Lower leg skin (tissue), 4 donors: ENCODE data around the gene XPR1. TPM values are rescaled to one million over a fixed set of nuclear protein-coding genes. Genes with fewer than 3 reads are reported as not detected.

Experiments
- DNase-seq, 2 donors: peaks; one replicate each; pipeline ENCODE4 v3.0.0-alpha.2; 2019; ENCODE audit warnings: low spot score in 2 of 2
- H3K4me3 ChIP-seq: fragments of 200-600 bp; sonication (generic); 2 replicates; pipeline ENCODE4 v1.5.1; 2017; ENCODE audit warnings: mild to moderate bottlenecking, low read depth; ENCODE audit not compliant: poor library complexity, severe bottlenecking
- CTCF ChIP-seq, 3 donors: fragments of 450-650 bp; IDR thresholded peaks; one replicate each; pipeline ENCODE4 v1.5.1; 2016; ENCODE audit warnings: antibody characterized with exemption in 3 of 3, mild to moderate bottlenecking in 3 of 3, moderate library complexity in 2 of 3
- POLR2A ChIP-seq, 2 donors: fragments of 450-650 bp; IDR thresholded peaks; one replicate each; pipeline ENCODE4 v1.6.1; 2016 to 2017; ENCODE audit warnings: antibody characterized with exemption in 2 of 2, mild to moderate bottlenecking in 1 of 2, moderate library complexity in 1 of 2
- WGBS, 2 donors: methylation state at CpG; one replicate each; pipeline ENCODE4 v1.1.5; 2018; 5-methylcytosine and 5-hydroxymethylcytosine counted together
- intact Hi-C: fragments of 100-400 bp; cut with DNase I; formaldehyde crosslinking; loops from one replicate; pipeline ENCODE4 v1.15.0; 2023; ENCODE audit warnings: low total_unique reads
- total RNA-seq, 4 donors: library from RNA; depleted of rRNA; stranded (reverse); fragments of >200 nt; gene quantifications; one replicate each; pipeline ENCODE4 v1.1.0, GENCODE V29; 2016

The XPR1 gene
- total RNA-seq, 4 donors from 2014 or later, result 10.1 to 25.4 (median 14.1) TPM

DNA sequence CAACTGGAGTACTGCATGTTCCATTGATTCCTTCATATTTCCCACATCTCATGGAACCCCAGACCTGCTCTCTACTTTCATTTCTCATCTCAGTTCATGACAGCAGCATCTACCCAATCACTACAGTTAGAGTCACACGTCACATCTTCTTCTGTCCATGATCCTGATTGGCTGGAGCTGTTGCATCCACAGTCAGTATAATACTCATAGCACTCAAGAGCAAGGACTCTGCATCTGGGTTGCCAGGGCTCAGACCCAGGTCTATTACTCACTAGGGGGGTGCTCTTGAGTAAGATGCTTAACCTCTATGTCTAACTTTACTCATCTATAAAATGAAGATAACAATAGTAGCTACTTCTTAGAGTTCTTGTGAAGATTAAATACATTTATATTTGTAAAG lies 4.4 kb upstream of the XPR1 start:
- intact Hi-C loops, result no loop called here
- no peak for DNase-seq
- no peak overlapping the region for H3K4me3 ChIP-seq
- no peak for TF ChIP-seq POLR2A (IDR thresholded peaks at IDR 0.05)
- TF ChIP-seq CTCF (IDR thresholded peaks at IDR 0.05), result no peak
- 88 to 91% methylated on average over 1 of the region's 1 CpG for WGBS, 2 donors

DNA sequence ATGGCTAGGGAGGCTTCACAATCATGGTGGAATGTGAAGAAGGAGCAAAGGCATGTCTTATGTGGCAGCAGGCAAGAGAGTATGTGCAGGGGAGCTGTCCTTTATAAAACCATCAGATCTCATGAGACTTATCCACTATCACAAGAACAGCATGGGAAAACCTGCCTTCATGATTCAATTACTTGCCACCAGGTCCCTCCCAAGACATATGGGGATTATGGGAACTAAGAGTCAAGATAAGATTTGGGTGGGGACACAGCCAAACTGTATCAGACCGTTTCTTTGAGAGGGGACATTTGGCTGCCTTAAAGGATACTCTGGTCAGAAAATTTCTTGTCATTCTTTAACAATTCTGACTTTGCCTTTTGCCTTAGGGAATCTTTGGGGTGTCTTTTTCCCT lies 3.2 kb upstream of the XPR1 start:
- no peak overlapping the region for H3K4me3 ChIP-seq
- WGBS, 2 donors, result 70 to 83% methylated on average over 1 of the region's 1 CpG
- no peak for DNase-seq
- no peak for TF ChIP-seq POLR2A (IDR thresholded peaks at IDR 0.05)
- no peak for TF ChIP-seq CTCF (IDR thresholded peaks at IDR 0.05)
- intact Hi-C loops, result no loop called here

DNA sequence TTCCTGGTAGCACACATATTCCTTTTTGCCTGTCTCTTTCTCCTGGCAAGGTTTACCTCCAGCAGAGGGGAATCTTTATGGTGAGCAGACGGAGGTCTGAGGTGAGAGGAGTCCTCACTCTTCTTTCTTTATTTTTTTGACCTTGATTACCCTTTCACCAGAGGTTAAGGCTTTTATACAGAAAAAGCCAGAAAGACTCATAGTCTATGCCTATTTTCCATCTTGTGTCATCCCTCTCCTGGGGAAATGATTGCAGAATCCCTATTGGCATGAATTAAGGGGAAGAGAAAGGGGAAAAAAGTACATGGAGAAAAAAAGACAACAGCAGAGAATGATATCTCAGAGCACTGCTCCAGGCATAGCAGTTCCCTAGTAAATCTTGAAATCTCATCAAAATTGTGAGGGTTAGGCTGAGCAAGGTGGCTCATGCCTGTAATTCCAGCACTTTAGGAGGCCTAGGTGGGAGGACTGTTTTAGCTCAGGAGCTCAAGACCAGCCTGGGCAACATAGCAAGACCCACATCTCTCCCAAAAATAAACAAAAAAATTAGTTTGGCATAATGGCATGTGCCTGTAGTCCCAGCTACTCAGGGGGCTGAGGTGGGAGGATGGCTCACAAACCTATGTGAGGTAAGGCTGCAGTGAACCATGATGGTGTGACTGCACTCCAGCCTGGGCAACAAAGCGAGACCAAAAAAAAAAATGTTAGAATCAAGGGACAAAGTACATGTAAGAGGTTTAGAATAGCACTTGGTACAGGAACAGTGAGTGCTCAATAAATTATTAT lies 1.2 kb upstream of the XPR1 start:
- no peak overlapping the region for H3K4me3 ChIP-seq
- intact Hi-C loops, result loop anchor here (10.0 kb wide), 1 partner anchor 126 kb away; the partner anchor contains the start of gene ACBD6
- TF ChIP-seq CTCF (IDR thresholded peaks at IDR 0.05) (no peak), POLR2A (IDR thresholded peaks at IDR 0.05) (no peak)
- 89 to 93% methylated on average over 2 of the region's 2 CpGs for WGBS, 2 donors
- DNase-seq, result no peak

GRCh38 chr1:180631194-180631765 lies 542 bp upstream of the XPR1 start:
- TF ChIP-seq CTCF (IDR thresholded peaks at IDR 0.05), result no peak
- no peak for TF ChIP-seq POLR2A (IDR thresholded peaks at IDR 0.05)
- 43 to 48% methylated on average over 6 of the region's 6 CpGs for WGBS, 2 donors
- no peak overlapping the region for H3K4me3 ChIP-seq
- no peak for DNase-seq
- intact Hi-C loops, result loop anchor here (10.0 kb wide), 1 partner anchor 126 kb away; the partner anchor contains the start of gene ACBD6

DNA sequence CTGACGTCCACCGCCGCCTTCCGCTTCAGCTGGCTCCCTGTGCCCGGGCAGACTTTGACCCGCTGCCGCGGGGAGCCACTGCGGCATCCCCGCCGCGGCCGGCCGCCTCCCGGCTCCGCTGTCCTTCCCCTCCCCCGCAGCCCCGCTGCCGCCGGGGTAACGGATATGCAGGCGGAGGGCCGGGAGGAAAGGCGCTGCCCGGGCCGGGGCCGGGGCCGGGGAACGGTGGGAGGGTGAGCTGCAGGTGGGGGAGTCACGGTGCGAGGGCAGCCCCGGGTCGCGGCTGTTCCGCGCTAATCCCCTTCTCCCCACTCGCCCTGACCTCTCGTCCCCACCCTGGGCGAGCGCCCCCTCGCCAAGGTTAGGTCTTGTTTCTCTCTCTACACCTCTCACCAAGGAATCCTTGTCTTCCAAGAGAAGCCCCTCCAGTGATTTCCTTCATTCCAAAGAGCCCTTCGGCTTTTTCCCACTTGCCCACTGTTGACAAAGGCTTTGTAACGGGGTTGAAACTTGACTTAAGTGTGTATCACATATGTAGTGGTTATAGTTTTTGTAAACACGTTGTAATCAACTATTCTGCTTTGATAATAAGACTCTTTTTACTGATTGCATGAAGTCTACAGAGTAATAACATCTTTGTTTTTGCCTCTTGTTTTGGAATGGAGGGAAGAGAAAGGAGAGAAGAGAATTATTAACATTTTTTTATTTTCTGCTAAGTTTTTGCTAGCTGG lies 669 bp downstream of the XPR1 start:
- WGBS, 2 donors, result 0 to 2% methylated on average over 18 to 38 of the region's 44 CpGs
- DNase-seq, result peak in 1 of 2 donors; percentile 91
- intact Hi-C loops, result loop anchor here (10.0 kb wide), 1 partner anchor 128 kb away; the partner anchor contains the start of gene ACBD6

More for the DNA sequence above, 669 bp downstream of the XPR1 start:
- TF ChIP-seq CTCF (IDR thresholded peaks at IDR 0.05) (no peak), POLR2A (IDR thresholded peaks at IDR 0.05) (no peak)
- H3K4me3 ChIP-seq, result peak overlapping the region; percentile 51
